PC-3 (cell line): ENCODE data around the gene LBHD2.

ENCODE experiments used
- CTCF ChIP-seq: fragments of 300-600 bp; sonication (generic); conservative IDR thresholded peaks from 2 replicates; pipeline ENCODE4 v1.5.1; 2017; ENCODE audit warnings: antibody characterized with exemption, low read depth, mild to moderate bottlenecking, low read length
- EZH2 ChIP-seq: fragments of 300-600 bp; sonication (generic); IDR thresholded peaks from one replicate; pipeline ENCODE4 v1.6.1; 2017; ENCODE audit warnings: antibody characterized with exemption, mild to moderate bottlenecking, low read length; ENCODE audit not compliant: unreplicated experiment

- TF ChIP-seq CTCF (no peak), EZH2 (no peak)
These were observed 39.1 kb downstream of the LBHD2 start, which contains the start of gene TNFAIP2 for GRCh38 chr14:103122947-103123633.
